Kidney (tissue), 14 donors: Measurements from ENCODE around the gene MIOS. TPM values are rescaled to one million over a fixed set of nuclear protein-coding genes. Genes with fewer than 3 reads are reported as not detected.
A peak's percentile ranks its signal among the peaks of the same experiment; 100 is the strongest.

Source experiments
- DNase-seq, 5 donors: peaks; one replicate each; pipeline ENCODE4 v3.0.0-alpha.2; 2013 to 2020
- FAIRE-seq: peaks from 2 replicates; lab custom pipeline; 2012; peaks lifted over from hg19 to GRCh38; lab: Jason Lieb, UNC
- H3K27ac ChIP-seq, 2 donors: one replicate each; pipeline ENCODE4 v1.7.0; 2013; ENCODE audit warnings: low read depth in 2 of 2, low read length in 2 of 2, inconsistent platforms in 1 of 2
- H3K27me3 ChIP-seq: one replicate; pipeline ENCODE4 v1.7.1; 2013; ENCODE audit warnings: low read length, inconsistent platforms; ENCODE audit not compliant: control insufficient read depth, insufficient read depth
- H3K36me3 ChIP-seq, 3 donors: one replicate each; pipeline versions ENCODE4 v1.7.0 to v1.7.1; 2013; ENCODE audit warnings: low read length in 3 of 3, control low read depth in 1 of 3, inconsistent platforms in 1 of 3; ENCODE audit not compliant: insufficient read depth in 3 of 3, control insufficient read depth in 2 of 3
- H3K4me1 ChIP-seq, 3 donors: one replicate each; pipeline versions ENCODE4 v1.7.0 to v1.7.1; 2013; ENCODE audit warnings: low read length in 3 of 3, inconsistent platforms in 1 of 3, low read depth in 1 of 3; ENCODE audit not compliant: control insufficient read depth in 2 of 3, insufficient read depth in 2 of 3
- H3K4me3 ChIP-seq, 3 donors: one replicate each; pipeline versions ENCODE4 v1.7.0 to v1.8.1; 2013; ENCODE audit warnings: low read length in 3 of 3, control low read depth in 1 of 3, inconsistent platforms in 1 of 3
- H3K9ac ChIP-seq, 3 donors: one replicate each; pipeline versions ENCODE4 v1.7.0 to v1.7.1; 2013; ENCODE audit warnings: low read length in 3 of 3, control low read depth in 1 of 3, inconsistent platforms in 1 of 3
- H3K9me3 ChIP-seq, 3 donors: one replicate each; pipeline versions ENCODE4 v1.7.0 to v1.7.1; 2013; ENCODE audit warnings: low read length in 3 of 3, control low read depth in 1 of 3, inconsistent platforms in 1 of 3; ENCODE audit not compliant: control insufficient read depth in 2 of 3, insufficient read depth in 1 of 3
- CTCF ChIP-seq: IDR thresholded peaks from 3 replicates; pipeline ENCODE4 v1.5.1; 2012; ENCODE audit warnings: mild to moderate bottlenecking, moderate library complexity, borderline replicate concordance; ENCODE audit not compliant: insufficient read depth; ENCODE audit errors: extremely low read depth
- intact Hi-C: fragments of 100-400 bp; cut with DNase I; formaldehyde crosslinking; loops from one replicate; pipeline ENCODE4 v1.11.1; 2022
- polyA plus RNA-seq: library from polyadenylated mRNA; stranded (reverse); fragments of 350-450 nt; fragmentation: Illumina TruSeq; extraction: RNeasy Lipid Tissue Mini Kit (QIAGEN cat#74804); gene quantifications from one replicate; pipeline ENCODE4 v1.2.3, GENCODE V29; 2014; ENCODE audit warnings: low read depth, low replicate concordance; ENCODE audit not compliant: insufficient read depth
- total RNA-seq: library from RNA; stranded (reverse); fragmentation: NEBNext Ultra II Directional; extraction: Animal tissue kit (Norgen Biotek cat#: 25700); gene quantifications from one replicate; pipeline ENCODE4 v1.2.1, GENCODE V29; 2021
- donor health status: control.
- donor health status: control.
- donor health status: control.
- donor health status: control.
- donor health status: control.
- donor health status: DM: yes; HTN: yes; CAD: no.
- donor health status: Normal renal cell carcinoma (clear cell type).

The MIOS gene
- total and polyA plus RNA-seq, 2 donors from 2014 or later, result 12.4 to 37.0 TPM

- no peak for FAIRE-seq
- Histone ChIP-seq H3K9me3 (no peaks in the 10 kb centered on the region), H3K27me3 (no peaks in the 10 kb centered on the region), H3K4me1 (no peaks in the 10 kb centered on the region), H3K36me3 (no peaks in the 10 kb centered on the region), H3K9ac (no peak overlapping the region), H3K4me3 (no peak overlapping the region), H3K27ac (no peak overlapping the region)
- TF ChIP-seq CTCF, result no peak
- DNase-seq, result no peak
- intact Hi-C loops, result no loop called here
These were observed 32.8 kb upstream of the MIOS start for GRCh38 chr7:7533831-7534430.

GRCh38 chr7:7535691-7536090 is 31.0 kb upstream of the MIOS start, which contains the start of gene COL28A1:
Gene COL28A1 (minus strand): TSS chr7:7535873. CDS start chr7:7532875, 2,998 bp downstream.
- no peak within 1 kb of the TSS for H3K27ac ChIP-seq
- H3K36me3 ChIP-seq, result no peaks in the 10 kb centered on the region
- FAIRE-seq (no peak), DNase-seq (peak in 1 of 5 donors; percentile 62)
- intact Hi-C loops, result no loop called here
- no peaks in the 10 kb centered on the region for H3K9me3 ChIP-seq
- H3K4me1 ChIP-seq, result no peaks in the 10 kb centered on the region
- peak within 1 kb of the TSS in 1 of 3 donors; percentile 19 for H3K4me3 ChIP-seq
- H3K9ac ChIP-seq, result peak within 1 kb of the TSS in 1 of 3 donors; percentile 25
- no peaks in the 10 kb centered on the region for H3K27me3 ChIP-seq
- no peak for TF ChIP-seq CTCF

- H3K27me3 ChIP-seq, result no peaks in the 10 kb centered on the region
- no peak overlapping the region for H3K27ac ChIP-seq
- H3K9me3 ChIP-seq, result no peaks in the 10 kb centered on the region
- intact Hi-C loops, result no loop called here
- TF ChIP-seq CTCF, result no peak
- no peaks in the 10 kb centered on the region for H3K4me1 ChIP-seq
- no peak overlapping the region for H3K4me3 ChIP-seq
- no peak for DNase-seq
- no peak for FAIRE-seq
- no peak overlapping the region for H3K9ac ChIP-seq
- no peaks in the 10 kb centered on the region for H3K36me3 ChIP-seq
These were observed 30.2 kb upstream of the MIOS start for GRCh38 chr7:7536396-7537019.
